DMS153 (cell line): ENCODE results near the gene RNF13.

ENCODE experiments used
- DNase-seq: peaks from one replicate; lab custom pipeline; 2025; lab: John Stamatoyannopoulos, UW

The RNF13 gene

DNA sequence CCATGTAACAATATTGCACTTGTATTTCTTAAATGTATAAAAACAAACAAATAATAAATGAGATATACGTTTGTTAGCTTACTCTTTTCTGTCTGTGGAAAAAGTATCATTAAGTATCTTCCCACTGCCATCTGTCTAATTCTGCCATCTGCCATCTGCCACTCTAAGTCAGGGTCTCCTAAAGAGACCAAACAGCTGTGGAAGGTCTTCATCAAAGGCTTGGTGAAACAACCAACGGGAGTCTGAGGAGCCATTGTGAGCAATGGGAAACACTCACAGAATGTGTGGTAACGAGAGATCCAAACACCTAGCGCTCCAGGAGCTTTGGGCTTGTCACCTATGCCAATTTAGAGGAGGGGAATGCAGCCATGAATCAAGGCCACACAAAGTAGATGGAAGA lies 186.4 kb downstream of the RNF13 start:
- no peak for DNase-seq

DNA sequence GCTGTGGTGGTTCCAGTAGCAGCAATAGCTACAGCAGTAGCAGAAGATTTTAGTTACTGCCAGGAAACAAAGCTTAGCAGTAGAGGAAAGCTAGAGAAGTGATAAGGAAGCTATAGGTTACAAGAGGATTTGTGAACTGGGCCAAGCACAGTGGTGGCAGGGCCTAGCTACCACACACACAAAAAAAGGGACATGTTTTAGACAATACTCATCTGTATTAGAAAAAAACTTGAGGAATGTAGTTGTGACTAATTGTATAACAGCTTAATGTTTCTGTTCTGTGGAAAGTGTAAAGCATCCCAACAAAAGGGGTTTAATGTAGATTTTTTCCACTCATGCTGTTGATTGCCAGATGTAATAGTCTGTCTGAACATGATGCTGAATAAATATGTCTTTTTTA lies 187.6 kb downstream of the RNF13 start:
- DNase-seq = no peak

DNA sequence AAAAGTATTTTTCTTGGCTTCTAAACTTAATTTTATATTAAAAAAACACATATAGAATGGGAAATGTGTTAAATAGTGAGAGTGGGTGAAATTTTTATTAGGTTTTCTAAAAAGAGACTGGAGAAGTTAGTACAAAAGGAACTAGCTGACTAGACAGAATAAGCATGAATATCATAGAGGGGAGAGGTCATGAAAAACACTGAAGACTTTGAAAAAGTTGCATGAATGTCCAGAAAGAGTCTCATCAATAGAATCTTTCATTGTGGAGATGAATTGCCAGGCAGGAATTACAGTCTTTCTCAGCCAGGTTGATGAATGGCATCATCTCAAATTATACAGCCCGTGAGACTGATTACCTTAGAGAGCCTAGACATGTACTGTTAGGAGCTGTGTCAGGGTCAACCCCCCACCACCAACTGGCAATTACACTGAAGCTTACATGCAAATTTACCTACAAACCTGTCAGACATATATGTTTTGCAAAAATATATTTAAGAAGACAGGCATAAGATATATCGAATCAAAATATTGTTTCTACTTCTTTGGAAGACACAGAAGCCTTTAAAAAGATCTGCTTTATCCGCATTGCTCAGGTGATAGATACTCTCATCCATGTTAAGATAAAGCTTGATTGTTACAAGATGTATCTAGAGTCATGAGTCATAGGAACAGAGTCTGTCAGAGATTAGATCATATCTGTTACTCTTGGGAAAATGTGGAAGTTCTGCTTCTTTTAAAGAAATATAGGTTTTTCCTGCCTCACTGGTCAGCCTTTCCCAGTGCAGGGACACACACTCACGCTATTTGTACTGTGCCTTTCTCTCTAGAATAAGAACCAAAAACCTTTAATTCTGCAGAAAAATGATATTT lies 192.5 kb downstream of the RNF13 start:
- DNase-seq = no peak

DNA sequence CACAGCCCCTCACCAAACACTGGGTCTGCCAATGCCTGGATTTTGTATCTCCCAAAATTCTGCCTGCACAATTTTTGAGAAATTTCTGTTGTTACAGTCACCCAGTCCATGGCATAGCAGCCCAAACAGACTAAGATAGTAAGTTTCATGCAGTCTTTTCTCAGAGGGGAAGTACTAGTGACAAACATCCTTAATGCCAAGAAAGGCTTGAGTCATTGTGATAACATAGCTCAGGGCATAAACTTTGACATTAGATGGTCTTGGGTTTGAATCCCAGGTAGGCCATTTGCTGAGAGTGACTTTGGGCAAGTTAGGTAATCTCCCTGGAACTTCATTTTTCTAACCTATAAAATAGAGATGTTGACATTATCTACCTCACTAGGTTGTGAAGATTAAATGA lies 193.8 kb downstream of the RNF13 start:
- no peak for DNase-seq
